SH-SY5Y (cell line): ENCODE results near the gene FBXW8.

Experiments
- GATA2 ChIP-seq: IDR thresholded peaks from 2 replicates; pipeline ENCODE4 v1.6.1; 2011; ENCODE audit warnings: mild to moderate bottlenecking, low read depth, low read length
- GATA3 ChIP-seq: IDR thresholded peaks from 2 replicates; pipeline ENCODE4 v1.6.1; 2011; ENCODE audit warnings: low read depth, mild to moderate bottlenecking, low read length, moderate library complexity

DNA sequence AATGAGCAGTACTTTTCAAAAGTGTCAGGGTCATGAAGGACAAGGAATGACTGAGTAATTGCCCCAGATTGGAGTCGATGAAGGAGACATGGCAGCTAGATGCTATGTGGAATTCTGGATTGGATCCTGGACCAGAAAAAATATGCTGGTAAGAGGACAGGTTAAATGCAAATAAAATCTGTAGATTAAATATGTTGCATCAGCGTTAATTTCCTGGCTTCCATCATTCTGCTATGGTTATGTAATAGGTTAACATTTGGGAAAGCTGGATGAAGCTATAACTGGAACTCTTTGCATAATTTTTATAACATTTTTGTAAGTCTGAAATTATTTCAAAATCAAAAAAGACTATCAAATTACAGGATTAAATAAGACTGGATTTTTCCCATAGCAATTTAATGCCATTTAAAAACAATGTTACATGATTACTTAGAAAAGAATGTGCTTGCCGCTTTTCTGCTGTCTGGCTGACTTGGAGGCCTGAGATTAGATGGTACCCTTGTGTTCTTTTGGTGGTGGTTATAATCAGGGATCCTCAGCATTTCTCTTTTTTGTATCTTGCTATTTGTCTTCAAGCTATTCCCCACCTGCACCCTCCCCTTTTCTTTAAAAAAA, 65.1 kb downstream of the FBXW8 start:
- no peak for TF ChIP-seq GATA2
- TF ChIP-seq GATA3, result no peak
